ENCODE results near the gene KCNQ1OT1.

The KCNQ1OT1 gene

GRCh38 chr11:2594267-2594666, 105.5 kb downstream of the KCNQ1OT1 start:
- no peak overlapping the region for H3K4me3 ChIP-seq (ENCODE audit: low read depth, low read length)
- no peak for TF ChIP-seq CTCF (IDR thresholded peaks at IDR 0.05; ENCODE audit: insufficient read depth, low read depth, low read length, missing control alignments)
- no peak for DNase-seq (ENCODE audit: low read depth)

- TF ChIP-seq CTCF (IDR thresholded peaks at IDR 0.05; ENCODE audit: insufficient read depth, low read depth, low read length, missing control alignments) = no peak
- DNase-seq (ENCODE audit: low read depth) = no peak
- no peak overlapping the region for H3K4me3 ChIP-seq (ENCODE audit: low read depth, low read length)
Measured at GRCh38 chr11:2593393-2593950, 106.3 kb downstream of the KCNQ1OT1 start.

- no peak for DNase-seq (ENCODE audit: low read depth)
- H3K4me3 ChIP-seq (ENCODE audit: low read depth, low read length) = no peak overlapping the region
- no peak for TF ChIP-seq CTCF (IDR thresholded peaks at IDR 0.05; ENCODE audit: insufficient read depth, low read depth, low read length, missing control alignments)
Measured at GRCh38 chr11:2592559-2593392, 107.0 kb downstream of the KCNQ1OT1 start.

- DNase-seq (ENCODE audit: low read depth) = no peak
- no peak for TF ChIP-seq CTCF (IDR thresholded peaks at IDR 0.05; ENCODE audit: insufficient read depth, low read depth, low read length, missing control alignments)
- no peak overlapping the region for H3K4me3 ChIP-seq (ENCODE audit: low read depth, low read length)
Measured at GRCh38 chr11:2591805-2592204, 108.0 kb downstream of the KCNQ1OT1 start.

- H3K4me3 ChIP-seq (ENCODE audit: low read depth, low read length) = no peak overlapping the region
- TF ChIP-seq CTCF (IDR thresholded peaks at IDR 0.05; ENCODE audit: insufficient read depth, low read depth, low read length, missing control alignments) = no peak
- no peak for DNase-seq (ENCODE audit: low read depth)
Measured at GRCh38 chr11:2590965-2591754, 108.6 kb downstream of the KCNQ1OT1 start.

- no peak for DNase-seq (ENCODE audit: low read depth)
- H3K4me3 ChIP-seq (ENCODE audit: low read depth, low read length) = no peak overlapping the region
- TF ChIP-seq CTCF (IDR thresholded peaks at IDR 0.05; ENCODE audit: insufficient read depth, low read depth, low read length, missing control alignments) = no peak
Measured at GRCh38 chr11:2590131-2590964, 109.4 kb downstream of the KCNQ1OT1 start.
